AG09319 (cell line): ENCODE results near the gene MYZAP.

Experiments used
- DNase-seq: peaks from one replicate; pipeline ENCODE4 v3.0.0-alpha.2; 2010; ENCODE audit warnings: low read depth; ENCODE audit errors: extremely low read depth
- CTCF ChIP-seq: IDR thresholded peaks from 2 replicates; pipeline ENCODE4 v1.5.1; 2011; ENCODE audit warnings: low read depth, mild to moderate bottlenecking, inconsistent platforms, low read length, moderate library complexity

Gene MYZAP

GRCh38 chr15:57649138-57649537 is 57.4 kb downstream of the MYZAP start:
- peak; percentile 46 for DNase-seq
- TF ChIP-seq CTCF = no peak

- no peak for DNase-seq
- TF ChIP-seq CTCF = no peak
These were observed 59.7 kb downstream of the MYZAP start for GRCh38 chr15:57651445-57651844.

- TF ChIP-seq CTCF = no peak
- DNase-seq = no peak
These were observed 60.8 kb downstream of the MYZAP start for GRCh38 chr15:57652481-57652880.

GRCh38 chr15:57654153-57654852 is 62.6 kb downstream of the MYZAP start:
- DNase-seq = peak; percentile 79

GRCh38 chr15:57655053-57655452 is 63.3 kb downstream of the MYZAP start:
- TF ChIP-seq CTCF = no peak

More at GRCh38 chr15:57654153-57654852, 62.6 kb downstream of the MYZAP start:
- TF ChIP-seq CTCF = no peak

GRCh38 chr15:57655809-57656208 is 64.1 kb downstream of the MYZAP start:
- DNase-seq = no peak
- TF ChIP-seq CTCF = no peak; the same call in none of the 2 replicates

More at GRCh38 chr15:57655053-57655452, 63.3 kb downstream of the MYZAP start:
- no peak for DNase-seq

- no peak for DNase-seq
- no peak for TF ChIP-seq CTCF
These were observed 64.7 kb downstream of the MYZAP start for GRCh38 chr15:57656434-57656833.
